ENCODE measurements around the gene LRRC7. TPM values are rescaled to one million over a fixed set of nuclear protein-coding genes. Genes with fewer than 3 reads are reported as not detected.
A peak's percentile ranks its signal among the peaks of the same experiment; 100 is the strongest.
"Not testable (repeated sequence)": the region's sequence is repeated elsewhere in the genome, so short reads cannot be mapped to it uniquely, and the experiment has no call there.

LRRC7 gene
- total RNA-seq, 1 donor from 2014 or later, result not detected

- no peaks in the 10 kb centered on the region for H3K27me3 ChIP-seq (ENCODE audit: control insufficient read depth, insufficient read depth, low read length)
- no peaks in the 10 kb centered on the region for H3K36me3 ChIP-seq (ENCODE audit: control insufficient read depth, insufficient read depth, low read length)
- FAIRE-seq (no peak), DNase-seq (ENCODE audit: low read depth) (peak; percentile 41)
- no peak overlapping the region for H3K4me3 ChIP-seq (ENCODE audit: low read depth, low read length)
- TF ChIP-seq, protein P1, sequence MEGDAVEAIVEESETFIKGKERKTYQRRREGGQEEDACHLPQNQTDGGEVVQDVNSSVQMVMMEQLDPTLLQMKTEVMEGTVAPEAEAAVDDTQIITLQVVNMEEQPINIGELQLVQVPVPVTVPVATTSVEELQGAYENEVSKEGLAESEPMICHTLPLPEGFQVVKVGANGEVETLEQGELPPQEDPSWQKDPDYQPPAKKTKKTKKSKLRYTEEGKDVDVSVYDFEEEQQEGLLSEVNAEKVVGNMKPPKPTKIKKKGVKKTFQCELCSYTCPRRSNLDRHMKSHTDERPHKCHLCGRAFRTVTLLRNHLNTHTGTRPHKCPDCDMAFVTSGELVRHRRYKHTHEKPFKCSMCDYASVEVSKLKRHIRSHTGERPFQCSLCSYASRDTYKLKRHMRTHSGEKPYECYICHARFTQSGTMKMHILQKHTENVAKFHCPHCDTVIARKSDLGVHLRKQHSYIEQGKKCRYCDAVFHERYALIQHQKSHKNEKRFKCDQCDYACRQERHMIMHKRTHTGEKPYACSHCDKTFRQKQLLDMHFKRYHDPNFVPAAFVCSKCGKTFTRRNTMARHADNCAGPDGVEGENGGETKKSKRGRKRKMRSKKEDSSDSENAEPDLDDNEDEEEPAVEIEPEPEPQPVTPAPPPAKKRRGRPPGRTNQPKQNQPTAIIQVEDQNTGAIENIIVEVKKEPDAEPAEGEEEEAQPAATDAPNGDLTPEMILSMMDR (IDR thresholded peaks at IDR 0.05; ENCODE audit: insufficient read depth, low read length, severe bottlenecking), result no peak
Observed at GRCh38 chr1:69947837-69948236, 380.1 kb downstream of the LRRC7 start.

GRCh38 chr1:69952676-69953075 lies 385.0 kb downstream of the LRRC7 start:
- Histone ChIP-seq H3K27me3 (ENCODE audit: control insufficient read depth, insufficient read depth, low read length) (no peaks in the 10 kb centered on the region), H3K4me3 (ENCODE audit: low read depth, low read length) (no peak overlapping the region), H3K36me3 (ENCODE audit: control insufficient read depth, insufficient read depth, low read length) (no peaks in the 10 kb centered on the region)
- TF ChIP-seq, protein P1 (IDR thresholded peaks at IDR 0.05; ENCODE audit: insufficient read depth, low read length, severe bottlenecking), result no peak
- DNase-seq (ENCODE audit: low read depth), result no peak
- no peak for FAIRE-seq

GRCh38 chr1:69962452-69962851 lies 394.7 kb downstream of the LRRC7 start:
- FAIRE-seq; DNase-seq (ENCODE audit: low read depth); H3K4me3 ChIP-seq (ENCODE audit: low read depth, low read length); H3K27me3 ChIP-seq (ENCODE audit: control insufficient read depth, insufficient read depth, low read length); H3K36me3 ChIP-seq (ENCODE audit: control insufficient read depth, insufficient read depth, low read length): not testable (repeated sequence)

- Histone ChIP-seq H3K36me3 (ENCODE audit: control insufficient read depth, insufficient read depth, low read length) (no peaks in the 10 kb centered on the region), H3K4me3 (ENCODE audit: low read depth, low read length) (no peak overlapping the region), H3K27me3 (ENCODE audit: control insufficient read depth, insufficient read depth, low read length) (no peaks in the 10 kb centered on the region)
- DNase-seq (ENCODE audit: low read depth), result no peak
- FAIRE-seq, result no peak
- TF ChIP-seq, protein P1 (IDR thresholded peaks at IDR 0.05; ENCODE audit: insufficient read depth, low read length, severe bottlenecking), result no peak
Observed at GRCh38 chr1:69967245-69967766, 399.6 kb downstream of the LRRC7 start.

GRCh38 chr1:69976896-69977295 lies 409.2 kb downstream of the LRRC7 start:
- no peaks in the 10 kb centered on the region for H3K36me3 ChIP-seq (ENCODE audit: control insufficient read depth, insufficient read depth, low read length)
- TF ChIP-seq, protein P1 (IDR thresholded peaks at IDR 0.05; ENCODE audit: insufficient read depth, low read length, severe bottlenecking), result no peak
- FAIRE-seq, result no peak
- DNase-seq (ENCODE audit: low read depth), result peak; percentile 25
- no peak overlapping the region for H3K4me3 ChIP-seq (ENCODE audit: low read depth, low read length)
- no peaks in the 10 kb centered on the region for H3K27me3 ChIP-seq (ENCODE audit: control insufficient read depth, insufficient read depth, low read length)

GRCh38 chr1:69982992-69983391 lies 415.3 kb downstream of the LRRC7 start:
- FAIRE-seq (no peak), DNase-seq (ENCODE audit: low read depth) (no peak)
- Histone ChIP-seq H3K36me3 (ENCODE audit: control insufficient read depth, insufficient read depth, low read length) (no peaks in the 10 kb centered on the region), H3K4me3 (ENCODE audit: low read depth, low read length) (no peak overlapping the region), H3K27me3 (ENCODE audit: control insufficient read depth, insufficient read depth, low read length) (no peaks in the 10 kb centered on the region)
- TF ChIP-seq, protein P1 (IDR thresholded peaks at IDR 0.05; ENCODE audit: insufficient read depth, low read length, severe bottlenecking), result no peak
